Activated B cell treated with CpG ODN at 0.5 μM for 24 hours (primary cell): Measurements from ENCODE around the gene RASEF. TPM values are rescaled to one million over a fixed set of nuclear protein-coding genes. Genes with fewer than 3 reads are reported as not detected.

Experiments
- ATAC-seq: fragments of 200-7000 bp; cut with Tn5 transposase; one replicate; pipeline ENCODE4 v1.10.0; 2021; ENCODE audit warnings: low read depth, mild to moderate bottlenecking, moderate library complexity
- CTCF ChIA-PET: fragments of 350-600 bp; sonication (Branson Sonifier 250); formaldehyde crosslinking; loops from one replicate; lab custom pipeline; 2021; ENCODE audit warnings: antibody characterized with exemption; lab: Charles Lee
- POLR2A ChIA-PET: fragments of 350-600 bp; sonication (Branson Sonifier 250); formaldehyde crosslinking; loops from one replicate; lab custom pipeline; 2021; ENCODE audit warnings: antibody characterized with exemption; lab: Charles Lee
- DNase-seq: peaks from one replicate; pipeline ENCODE4 v3.0.0; 2022
- H3K27ac Mint-ChIP-seq: one replicate; pipeline ENCODE4 v1.8.0; 2020; ENCODE audit warnings: mixed read lengths
- H3K27me3 Mint-ChIP-seq: one replicate; pipeline ENCODE4 v1.8.0; 2021; ENCODE audit warnings: mixed read lengths
- H3K36me3 Mint-ChIP-seq: one replicate; pipeline ENCODE4 v1.8.0; 2021; ENCODE audit warnings: low read depth, mixed read lengths
- H3K4me1 Mint-ChIP-seq: one replicate; pipeline ENCODE4 v1.8.0; 2021; ENCODE audit warnings: mixed read lengths
- H3K4me3 Mint-ChIP-seq: one replicate; pipeline ENCODE4 v1.8.0; 2020; ENCODE audit warnings: mild to moderate bottlenecking, mixed read lengths
- H3K9me3 Mint-ChIP-seq: one replicate; pipeline ENCODE4 v1.8.0; 2020; ENCODE audit warnings: mixed read lengths
- CTCF ChIP-seq: fragments of 200-600 bp; IDR thresholded peaks from one replicate; pipeline ENCODE4 v1.8.0; 2022; ENCODE audit warnings: antibody characterized with exemption, mild to moderate bottlenecking
- intact Hi-C: fragments of 100-400 bp; cut with micrococcal nuclease; formaldehyde crosslinking; loops from one replicate; pipeline ENCODE4 v1.15.1; 2024
- total RNA-seq: library from RNA; stranded (reverse); gene quantifications from 2 replicates; pipeline ENCODE4 v1.2.3, GENCODE V29; 2022

RASEF gene
- total RNA-seq, 1 donor from 2014 or later: not detected

GRCh38 chr9:83041771-83042170, 21.2 kb downstream of the RASEF start:
- H3K36me3 Mint-ChIP-seq: no peaks in the 10 kb centered on the region
- no peak for DNase-seq
- no peaks in the 10 kb centered on the region for H3K4me1 Mint-ChIP-seq
- ChIA-PET CTCF (no interaction called here), POLR2A (no interaction called here)
- no peak overlapping the region for H3K27ac Mint-ChIP-seq
- no peak for ATAC-seq
- intact Hi-C loops: no loop called here
- TF ChIP-seq CTCF: no peak
- peaks cover 2% of the 10 kb centered on the region for H3K9me3 Mint-ChIP-seq
- H3K4me3 Mint-ChIP-seq: no peak overlapping the region
- H3K27me3 Mint-ChIP-seq: peaks cover 8% of the 10 kb centered on the region

DNA sequence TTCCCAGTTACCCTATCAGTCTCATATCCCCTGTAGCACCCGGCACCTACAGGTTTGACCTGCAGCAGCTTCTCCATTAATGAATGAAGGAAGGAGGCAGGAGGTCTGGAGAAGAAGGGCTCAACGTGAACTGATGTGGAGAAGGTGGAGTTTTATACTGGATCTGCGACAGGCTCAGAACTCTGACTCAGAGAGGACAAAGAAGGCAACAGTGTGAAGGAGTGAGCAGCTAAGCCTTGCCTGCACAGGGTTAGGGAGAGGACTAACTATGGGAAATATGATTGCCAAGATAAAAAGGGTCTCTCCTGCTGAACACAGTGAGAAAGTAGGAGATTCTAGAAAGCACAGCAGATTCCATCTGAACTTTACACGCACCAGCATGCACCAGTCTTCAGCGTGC, 23.6 kb downstream of the RASEF start:
- ChIA-PET POLR2A (no interaction called here), CTCF (no interaction called here)
- Mint-ChIP-seq H3K27me3 (peaks cover 4% of the 10 kb centered on the region), H3K27ac (no peak overlapping the region), H3K9me3 (no peaks in the 10 kb centered on the region), H3K4me1 (no peaks in the 10 kb centered on the region), H3K36me3 (no peaks in the 10 kb centered on the region), H3K4me3 (no peak overlapping the region)
- no peak for DNase-seq
- intact Hi-C loops: no loop called here
- ATAC-seq: no peak
- no peak for TF ChIP-seq CTCF

DNA sequence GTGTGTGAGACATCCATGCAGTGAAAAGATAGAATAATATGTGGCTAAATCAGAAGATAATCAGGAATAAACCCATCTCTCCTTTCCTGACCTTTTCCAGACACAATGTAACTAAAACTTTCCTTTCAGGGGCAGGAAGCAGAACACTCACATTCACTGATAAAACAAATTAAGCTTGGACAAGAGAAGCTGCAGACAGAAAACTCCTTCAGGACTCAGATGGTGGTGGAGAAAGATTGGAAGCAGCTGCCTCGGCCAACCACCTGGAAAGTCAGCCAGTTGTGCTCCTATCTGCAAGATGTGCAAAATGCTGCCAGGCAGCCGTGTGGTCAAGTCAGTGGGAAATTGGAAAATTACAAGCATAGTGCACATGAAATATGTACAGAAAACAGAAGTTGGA, 26.9 kb downstream of the RASEF start:
- Mint-ChIP-seq H3K27me3 (no peaks in the 10 kb centered on the region), H3K4me3 (no peak overlapping the region), H3K4me1 (no peaks in the 10 kb centered on the region), H3K27ac (no peak overlapping the region), H3K9me3 (no peaks in the 10 kb centered on the region), H3K36me3 (no peaks in the 10 kb centered on the region)
- CTCF ChIA-PET: no interaction called here
- POLR2A ChIA-PET: no interaction called here
- TF ChIP-seq CTCF: no peak
- no peak for ATAC-seq
- no peak for DNase-seq
- intact Hi-C loops: no loop called here

- Mint-ChIP-seq H3K36me3 (no peaks in the 10 kb centered on the region), H3K4me3 (no peak overlapping the region), H3K4me1 (no peaks in the 10 kb centered on the region), H3K9me3 (no peaks in the 10 kb centered on the region), H3K27ac (no peak overlapping the region), H3K27me3 (no peaks in the 10 kb centered on the region)
- ChIA-PET CTCF (no interaction called here), POLR2A (no interaction called here)
- DNase-seq (no peak), ATAC-seq (no peak)
- no peak for TF ChIP-seq CTCF
- intact Hi-C loops: no loop called here
Observed at GRCh38 chr9:83035143-83035542, 27.8 kb downstream of the RASEF start.

DNA sequence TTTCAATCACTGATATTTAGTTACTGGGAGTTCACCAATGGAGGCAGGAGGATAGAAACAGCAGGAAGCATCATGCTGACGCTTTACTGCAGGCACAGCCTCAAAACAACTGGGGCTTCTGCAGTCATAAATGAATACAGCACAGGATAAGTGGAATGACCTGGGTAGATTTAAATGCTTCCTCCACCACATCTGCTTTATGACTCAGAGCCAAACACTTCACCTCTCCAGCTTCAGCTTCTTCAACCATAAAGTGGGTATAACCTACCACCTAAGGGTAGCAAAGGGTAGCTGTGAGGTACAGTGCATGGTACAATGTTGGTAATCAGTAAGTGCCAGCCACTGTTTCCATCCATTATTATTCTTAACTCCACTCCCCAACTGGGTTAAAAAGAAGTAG, 28.4 kb downstream of the RASEF start:
- CTCF ChIA-PET: no interaction called here
- no peaks in the 10 kb centered on the region for H3K36me3 Mint-ChIP-seq
- no peak overlapping the region for H3K27ac Mint-ChIP-seq
- DNase-seq (no peak), ATAC-seq (no peak)
- intact Hi-C loops: no loop called here
- no peak overlapping the region for H3K4me3 Mint-ChIP-seq
- H3K27me3 Mint-ChIP-seq: no peaks in the 10 kb centered on the region
- no peaks in the 10 kb centered on the region for H3K9me3 Mint-ChIP-seq
- TF ChIP-seq CTCF: no peak
- POLR2A ChIA-PET: no interaction called here
- no peaks in the 10 kb centered on the region for H3K4me1 Mint-ChIP-seq
